ENCODE data around the gene DIPK2A.

Gene DIPK2A

DNA sequence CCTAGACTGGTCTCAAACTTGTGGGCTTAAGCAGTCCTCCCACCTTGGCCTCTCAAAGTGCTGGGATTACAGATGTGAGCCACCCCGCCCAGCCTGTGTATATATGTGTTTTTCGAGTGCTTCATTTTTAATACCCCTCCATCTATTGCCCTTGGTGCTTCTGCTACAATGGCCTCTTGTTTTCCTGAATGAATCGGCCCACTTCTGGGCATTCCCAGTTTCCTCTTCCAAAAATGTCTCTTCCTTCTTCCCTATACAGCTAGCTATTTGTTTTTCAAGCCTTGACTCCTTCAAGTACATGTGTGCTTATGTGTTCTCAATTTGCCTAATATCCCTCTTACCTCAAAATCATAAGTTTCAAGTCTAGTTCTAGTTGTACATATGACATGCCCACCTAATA lies 16.7 kb downstream of the DIPK2A start:
- H3K27ac ChIP-seq = no peak overlapping the region
- TF ChIP-seq, protein P1, sequence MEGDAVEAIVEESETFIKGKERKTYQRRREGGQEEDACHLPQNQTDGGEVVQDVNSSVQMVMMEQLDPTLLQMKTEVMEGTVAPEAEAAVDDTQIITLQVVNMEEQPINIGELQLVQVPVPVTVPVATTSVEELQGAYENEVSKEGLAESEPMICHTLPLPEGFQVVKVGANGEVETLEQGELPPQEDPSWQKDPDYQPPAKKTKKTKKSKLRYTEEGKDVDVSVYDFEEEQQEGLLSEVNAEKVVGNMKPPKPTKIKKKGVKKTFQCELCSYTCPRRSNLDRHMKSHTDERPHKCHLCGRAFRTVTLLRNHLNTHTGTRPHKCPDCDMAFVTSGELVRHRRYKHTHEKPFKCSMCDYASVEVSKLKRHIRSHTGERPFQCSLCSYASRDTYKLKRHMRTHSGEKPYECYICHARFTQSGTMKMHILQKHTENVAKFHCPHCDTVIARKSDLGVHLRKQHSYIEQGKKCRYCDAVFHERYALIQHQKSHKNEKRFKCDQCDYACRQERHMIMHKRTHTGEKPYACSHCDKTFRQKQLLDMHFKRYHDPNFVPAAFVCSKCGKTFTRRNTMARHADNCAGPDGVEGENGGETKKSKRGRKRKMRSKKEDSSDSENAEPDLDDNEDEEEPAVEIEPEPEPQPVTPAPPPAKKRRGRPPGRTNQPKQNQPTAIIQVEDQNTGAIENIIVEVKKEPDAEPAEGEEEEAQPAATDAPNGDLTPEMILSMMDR (IDR thresholded peaks at IDR 0.05) = no peak
- H3K4me3 ChIP-seq = no peak overlapping the region
- DNase-seq (ENCODE audit: low spot score) = no peak

DNA sequence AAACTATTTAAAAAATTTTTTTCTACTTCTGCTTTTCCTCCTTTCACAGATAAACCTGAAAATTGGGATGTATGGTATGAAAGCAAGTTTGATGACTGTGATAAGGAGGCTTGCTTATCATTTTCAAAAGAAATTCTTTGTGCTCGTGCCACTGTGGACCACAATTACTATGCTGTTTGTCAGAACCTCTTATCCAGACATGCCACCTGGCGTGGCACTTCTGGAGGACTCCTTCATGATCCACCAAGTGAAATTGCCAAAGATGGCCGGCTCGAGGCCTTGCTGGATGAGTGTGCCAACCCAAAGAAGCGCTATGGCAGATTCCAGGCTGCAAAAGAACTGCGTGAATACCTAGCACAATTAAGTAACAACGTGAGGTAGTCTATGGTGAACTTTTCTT lies 17.8 kb downstream of the DIPK2A start:
- Histone ChIP-seq H3K4me3 (no peak overlapping the region), H3K27ac (no peak overlapping the region)
- TF ChIP-seq, protein P1 (IDR thresholded peaks at IDR 0.05) = no peak
- no peak for DNase-seq (ENCODE audit: low spot score)

DNA sequence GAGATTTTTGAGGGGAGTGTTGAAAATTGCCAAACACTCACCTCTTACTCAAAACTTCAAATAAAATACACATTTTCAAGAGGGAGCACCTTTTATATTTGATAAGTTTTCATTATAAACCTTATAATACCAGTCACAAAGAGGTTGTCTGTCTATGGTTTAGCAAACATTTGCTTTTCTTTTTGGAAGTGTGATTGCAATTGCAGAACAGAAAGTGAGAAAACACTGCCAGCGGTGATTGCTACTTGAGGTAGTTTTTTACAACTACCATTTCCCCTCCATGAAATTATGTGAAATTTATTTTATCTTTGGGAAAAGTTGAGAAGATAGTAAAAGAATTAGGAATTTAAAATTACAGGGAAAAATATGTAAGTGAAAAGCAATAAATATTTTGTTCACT lies 20.1 kb downstream of the DIPK2A start:
- H3K27ac ChIP-seq = no peak overlapping the region
- TF ChIP-seq, protein P1 (IDR thresholded peaks at IDR 0.05) = no peak

DNA sequence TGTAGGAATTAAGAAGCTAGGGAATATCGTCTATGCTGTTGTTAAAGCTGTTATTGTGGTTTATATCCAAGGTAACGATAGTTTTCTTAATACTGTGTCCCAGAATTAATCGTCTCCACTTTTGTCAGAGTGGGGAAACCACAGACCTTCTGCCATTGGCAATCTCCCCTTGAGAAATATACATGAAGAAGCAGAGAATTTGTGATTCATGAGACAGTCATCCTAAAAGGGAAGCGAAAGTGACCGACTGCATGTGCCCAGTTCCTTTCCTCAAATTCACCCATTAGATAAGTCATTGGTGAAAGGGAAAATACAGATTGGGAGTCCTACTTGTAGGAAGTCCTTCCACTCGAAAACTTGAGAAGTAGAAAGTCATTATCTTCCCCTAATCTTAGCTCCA lies 26.6 kb downstream of the DIPK2A start:
- no peak overlapping the region for H3K4me3 ChIP-seq
- no peak for DNase-seq (ENCODE audit: low spot score)
- TF ChIP-seq, protein P1 (IDR thresholded peaks at IDR 0.05) = no peak
- no peak overlapping the region for H3K27ac ChIP-seq

More for the DNA sequence above, 20.1 kb downstream of the DIPK2A start:
- H3K4me3 ChIP-seq = no peak overlapping the region
- no peak for DNase-seq (ENCODE audit: low spot score)

DNA sequence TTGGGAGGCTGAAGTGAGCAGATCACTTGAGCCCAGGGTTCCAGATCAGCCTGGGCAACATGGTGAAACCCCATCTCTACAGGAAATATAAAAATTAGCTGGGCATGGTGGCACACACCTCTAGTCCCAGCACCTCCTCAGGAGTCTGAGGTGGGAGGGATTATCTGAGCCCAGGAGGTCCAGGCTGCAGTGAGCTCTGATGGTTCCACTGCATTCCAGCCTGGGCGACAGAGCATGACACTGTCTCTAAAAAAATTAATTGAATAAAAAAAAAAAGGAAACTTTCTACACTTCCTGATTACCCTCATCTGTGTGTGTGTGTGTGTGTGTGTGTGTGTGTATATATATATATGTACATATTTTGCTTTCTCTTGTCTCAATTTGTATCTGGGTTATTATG lies 31.4 kb downstream of the DIPK2A start:
- Histone ChIP-seq H3K27ac (no peak overlapping the region), H3K4me3 (no peak overlapping the region)
- TF ChIP-seq, protein P1 (IDR thresholded peaks at IDR 0.05) = no peak
- no peak for DNase-seq (ENCODE audit: low spot score)

DNA sequence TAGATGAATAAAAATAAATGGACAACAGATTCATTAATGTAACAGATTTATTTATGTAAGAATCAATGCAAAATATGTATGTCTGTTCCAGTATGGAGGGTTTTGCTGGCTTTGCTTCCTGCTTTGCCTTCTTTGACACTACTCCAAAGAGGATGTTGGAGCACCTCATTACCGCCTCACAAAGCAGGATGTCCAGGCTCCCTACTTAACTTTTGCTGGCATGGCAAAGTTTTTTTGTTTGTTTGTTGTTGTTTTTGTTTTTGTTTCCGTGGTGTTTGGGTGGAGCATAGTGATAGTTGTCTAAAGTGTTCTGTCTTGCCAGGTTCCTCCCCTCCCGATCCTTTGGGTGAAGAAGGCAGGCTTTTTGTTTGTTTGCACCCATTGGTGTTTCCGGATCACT lies 38.7 kb downstream of the DIPK2A start:
- TF ChIP-seq, protein P1 (IDR thresholded peaks at IDR 0.05) = no peak
- DNase-seq (ENCODE audit: low spot score) = no peak
- Histone ChIP-seq H3K4me3 (no peak overlapping the region), H3K27ac (no peak overlapping the region)

DNA sequence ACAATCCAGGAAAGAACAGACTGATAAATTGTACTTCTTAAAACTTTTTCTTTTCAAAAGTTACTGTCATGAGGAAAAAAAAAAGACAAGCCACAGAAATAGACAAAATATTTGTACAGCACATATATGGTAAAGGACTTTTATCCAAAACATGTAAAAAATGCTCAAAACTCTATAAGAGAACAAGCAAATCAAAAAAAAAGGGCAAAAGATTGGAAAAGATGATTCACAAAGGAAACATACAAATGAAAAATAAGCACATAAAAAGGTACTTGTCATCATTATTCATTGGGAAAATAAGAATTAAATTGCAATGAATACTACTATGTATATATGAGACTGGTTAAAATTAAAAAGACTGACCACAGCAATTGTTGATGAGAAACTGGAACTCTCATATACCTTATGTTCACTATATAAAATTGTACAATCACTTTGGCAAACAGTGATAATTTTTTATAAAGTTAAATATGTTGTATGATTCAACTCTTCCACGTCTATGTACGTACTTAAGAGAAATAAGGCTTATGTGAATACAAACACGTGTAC lies 39.7 kb downstream of the DIPK2A start:
- DNase-seq (ENCODE audit: low spot score) = no peak
- Histone ChIP-seq H3K27ac (no peak overlapping the region), H3K4me3 (no peak overlapping the region)
- TF ChIP-seq, protein P1 (IDR thresholded peaks at IDR 0.05) = no peak
